H1 (cell line): ENCODE measurements around the gene GADL1. TPM values are rescaled to one million over a fixed set of nuclear protein-coding genes. Genes with fewer than 3 reads are reported as not detected.

Source experiments
- CTCF ChIA-PET: fragments of 300-600 bp; sonication (Branson Sonifier 250); formaldehyde crosslinking; loops from one replicate; lab custom pipeline; 2021; ENCODE audit not compliant: partially characterized antibody; lab: Charles Lee
- POLR2A ChIA-PET: fragments of 300-600 bp; sonication (Branson Sonifier 250); formaldehyde crosslinking; loops from one replicate; lab custom pipeline; 2021; ENCODE audit warnings: inconsistent platforms; ENCODE audit not compliant: partially characterized antibody; lab: Charles Lee
- DNase-seq, 2 experiments: peaks; one replicate each; pipeline versions ENCODE4 v3.0.0 to v3.0.0-alpha.2; 2010 to 2022; ENCODE audit warnings: low spot score in 2 of 2, low read depth in 1 of 2, mixed read lengths in 1 of 2
- FAIRE-seq: peaks from 2 replicates; lab custom pipeline; 2011; peaks lifted over from hg19 to GRCh38; lab: Jason Lieb, UNC
- H2AFZ ChIP-seq: 2 replicates; pipeline ENCODE4 v1.8.1; 2012; ENCODE audit warnings: low read length, inconsistent platforms
- H2AK5ac ChIP-seq: 2 replicates; pipeline ENCODE4 v1.6.1; 2013; ENCODE audit warnings: low read depth, low read length
- H2BK120ac ChIP-seq: replicated peaks from 2 replicates; pipeline ENCODE3; 2013; ENCODE audit warnings: low read depth, low read length, inconsistent platforms
- H2BK12ac ChIP-seq: 2 replicates; pipeline ENCODE4 v1.6.1; 2013; ENCODE audit warnings: low read depth, low read length
- H2BK15ac ChIP-seq: 2 replicates; pipeline ENCODE4 v1.6.1; 2013; ENCODE audit warnings: low read length
- H2BK20ac ChIP-seq: 2 replicates; pipeline ENCODE4 v1.6.1; 2013; ENCODE audit warnings: low read length
- H2BK5ac ChIP-seq: 2 replicates; pipeline ENCODE4 v1.6.1; 2013; ENCODE audit warnings: low read depth, low read length
- H3K14ac ChIP-seq: 2 replicates; pipeline ENCODE4 v1.6.1; 2013; ENCODE audit warnings: inconsistent platforms; ENCODE audit not compliant: insufficient read length
- H3K18ac ChIP-seq: 2 replicates; pipeline ENCODE4 v1.6.1; 2013; ENCODE audit warnings: low read length; ENCODE audit errors: extremely low read depth
- H3K23ac ChIP-seq: 2 replicates; pipeline ENCODE4 v1.6.1; 2013; ENCODE audit warnings: inconsistent platforms; ENCODE audit not compliant: insufficient read length
- H3K23me2 ChIP-seq: 2 replicates; pipeline ENCODE4 v1.6.1; 2013; ENCODE audit warnings: low read depth, low read length
- H3K27ac ChIP-seq: 2 replicates; pipeline ENCODE4 v1.6.1; 2011; ENCODE audit warnings: low read depth, low read length, inconsistent platforms
- H3K27me3 ChIP-seq, 4 experiments: replicated peaks in 1 of 4; 1 replicate in 1 of 4; 2 replicates in 3 of 4; pipeline versions ENCODE4 v1.6.1 to v1.8.1; 2011 to 2013; ENCODE audit warnings: low read length in 3 of 4, mild to moderate bottlenecking in 3 of 4, inconsistent platforms in 2 of 4, mixed read lengths in 2 of 4, moderate library complexity in 1 of 4; ENCODE audit not compliant: control insufficient read depth in 3 of 4, insufficient read depth in 3 of 4; ENCODE audit errors: extremely low read depth in 1 of 4
- H3K36me3 ChIP-seq, 4 experiments: 2 replicates each; pipeline versions ENCODE4 v1.6.1 to v1.8.1; 2011 to 2013; ENCODE audit warnings: mild to moderate bottlenecking in 4 of 4, low read length in 3 of 4, moderate library complexity in 2 of 4, control low read depth in 1 of 4, inconsistent platforms in 1 of 4; ENCODE audit not compliant: insufficient read depth in 4 of 4, control insufficient read depth in 2 of 4
- H3K4ac ChIP-seq: replicated peaks from 2 replicates; pipeline ENCODE3; 2013; ENCODE audit warnings: low read length, low read depth, mixed read lengths, inconsistent platforms; ENCODE audit not compliant: insufficient read length
- H3K4me1 ChIP-seq, 4 experiments: replicated peaks in 1 of 4; 1 replicate in 1 of 4; 2 replicates in 3 of 4; pipeline versions ENCODE4 v1.6.1 to v1.8.1; 2011 to 2013; ENCODE audit warnings: low read length in 3 of 4, inconsistent platforms in 2 of 4, mixed read lengths in 1 of 4; ENCODE audit not compliant: insufficient read depth in 4 of 4, control insufficient read depth in 3 of 4
- H3K4me2 ChIP-seq, 2 experiments: 2 replicates each; pipeline versions ENCODE4 v1.6.1 to v1.8.1; 2011 to 2013; ENCODE audit warnings: low read depth in 2 of 2, low read length in 2 of 2, control low read depth in 1 of 2, inconsistent platforms in 1 of 2, mild to moderate bottlenecking in 1 of 2; ENCODE audit not compliant: insufficient read depth in 1 of 2
- H3K4me3 ChIP-seq, 4 experiments: fragments of 200-600, 300-600 bp in 1 of 4; sonication (generic), shearing (Covaris generic), sonication (Bioruptor Twin) in 1 of 4; 2 replicates each; pipeline versions ENCODE4 v1.5.1 to v1.8.1; 2011 to 2016; ENCODE audit warnings: low read length in 4 of 4, low read depth in 3 of 4, control low read depth in 2 of 4, inconsistent platforms in 2 of 4, mild to moderate bottlenecking in 2 of 4, mixed read lengths in 1 of 4, moderate library complexity in 1 of 4; ENCODE audit not compliant: insufficient read depth in 2 of 4; ENCODE audit errors: extremely low read depth in 1 of 4
- H3K56ac ChIP-seq: replicated peaks from 2 replicates; pipeline ENCODE3; 2013; ENCODE audit warnings: low read depth, mild to moderate bottlenecking, mixed read lengths, low read length, inconsistent platforms; ENCODE audit not compliant: insufficient read length
- H3K79me1 ChIP-seq: 2 replicates; pipeline ENCODE4 v1.6.1; 2013; ENCODE audit warnings: low read depth, low read length, control low read depth
- H3K79me2 ChIP-seq, 2 experiments: 2 replicates each; pipeline versions ENCODE4 v1.6.1 to v1.8.1; 2012 to 2013; ENCODE audit warnings: low read length in 2 of 2, mild to moderate bottlenecking in 2 of 2, inconsistent platforms in 1 of 2; ENCODE audit not compliant: insufficient read depth in 2 of 2, control insufficient read depth in 1 of 2
- H3K9ac ChIP-seq, 4 experiments: replicated peaks in 1 of 4; 1 replicate in 1 of 4; 2 replicates in 3 of 4; pipeline versions ENCODE4 v1.6.1 to v1.8.1; 2011 to 2013; ENCODE audit warnings: low read depth in 3 of 4, low read length in 3 of 4, control low read depth in 2 of 4, mild to moderate bottlenecking in 2 of 4, moderate library complexity in 2 of 4, inconsistent platforms in 1 of 4; ENCODE audit errors: extremely low read depth in 1 of 4
- H3K9me3 ChIP-seq, 2 experiments: 2 replicates each; pipeline versions ENCODE4 v1.6.1 to v1.8.1; 2012 to 2013; ENCODE audit warnings: mild to moderate bottlenecking in 2 of 2, moderate library complexity in 2 of 2, control low read depth in 1 of 2, inconsistent platforms in 1 of 2, low read depth in 1 of 2, low read length in 1 of 2, mixed read lengths in 1 of 2; ENCODE audit not compliant: insufficient read depth in 2 of 2
- H4K20me1 ChIP-seq, 2 experiments: replicated peaks in 1 of 2; 2 replicates each; pipeline versions ENCODE3 to v1.8.1; 2011 to 2013; ENCODE audit warnings: inconsistent platforms in 2 of 2, low read length in 2 of 2, mild to moderate bottlenecking in 1 of 2; ENCODE audit not compliant: insufficient read depth in 2 of 2, control insufficient read depth in 1 of 2
- H4K5ac ChIP-seq: 2 replicates; pipeline ENCODE4 v1.6.1; 2013; ENCODE audit warnings: low read length, low read depth, mixed read lengths, inconsistent platforms; ENCODE audit not compliant: insufficient read length
- H4K8ac ChIP-seq: 2 replicates; pipeline ENCODE4 v1.8.0; 2013; ENCODE audit warnings: mild to moderate bottlenecking, moderate library complexity, low read length, inconsistent platforms; ENCODE audit not compliant: insufficient read depth; ENCODE audit errors: extremely low read depth
- H4K91ac ChIP-seq: replicated peaks from 2 replicates; pipeline ENCODE3; 2013; ENCODE audit warnings: low read length, mixed read lengths, inconsistent platforms; ENCODE audit not compliant: insufficient read length
- ATF3 ChIP-seq: IDR thresholded peaks from 2 replicates; pipeline ENCODE4 v1.6.1; 2011; ENCODE audit warnings: low read depth, mild to moderate bottlenecking, low read length; ENCODE audit not compliant: insufficient read depth
- BACH1 ChIP-seq: IDR thresholded peaks from 2 replicates; pipeline ENCODE4 v1.6.1; 2012; ENCODE audit warnings: low read length, improper control_type of control experiment
- KDM1A ChIP-seq: fragments of 200-600, 300-600 bp; sonication (generic); IDR thresholded peaks from 2 replicates; pipeline ENCODE4 v1.7.1; 2016; ENCODE audit warnings: mild to moderate bottlenecking, low read length, borderline replicate concordance
- POLR2AphosphoS5 ChIP-seq: IDR thresholded peaks from 2 replicates; pipeline ENCODE4 v1.6.1; 2011; ENCODE audit warnings: low read depth, low read length
- SIX5 ChIP-seq: IDR thresholded peaks from 2 replicates; pipeline ENCODE4 v1.6.1; 2011; ENCODE audit warnings: mild to moderate bottlenecking, low read depth, low read length
- TCF12 ChIP-seq: IDR thresholded peaks from 2 replicates; pipeline ENCODE4 v1.6.1; 2011; ENCODE audit warnings: low read depth, mild to moderate bottlenecking, low read length
- WGBS, 2 experiments: shearing (Covaris generic) in 1 of 2; methylation state at CpG; one replicate each; pipeline versions ENCODE4 v1.1.6 to v1.1.7; 2013 to 2015; ENCODE audit warnings: low lambda C conversion rate in 2 of 2, mixed read lengths in 2 of 2, inconsistent platforms in 1 of 2, low coverage in 1 of 2, missing lambda C conversion rate in 1 of 2; ENCODE audit not compliant: insufficient replicate concordance in 2 of 2, insufficient coverage in 1 of 2, insufficient read length in 1 of 2; ENCODE audit errors: extremely low coverage in 1 of 2, missing lambda C conversion rate in 1 of 2; 5-methylcytosine and 5-hydroxymethylcytosine counted together
- polyA plus RNA-seq, 7 experiments: library from polyadenylated mRNA; depleted of rRNA in 3 of 7; stranded (reverse) in 5 of 7; unstranded in 2 of 7; fragments of >200 nt in 5 of 7; fragments of 200-250 nt in 2 of 7; gene quantifications; 1 replicate in 5 of 7; 2 replicates in 1 of 7; 4 replicates in 1 of 7; pipeline versions ENCODE4 v1.2.1 to v1.2.3, GENCODE V29; 2011 to 2013; ENCODE audit warnings: missing spikeins in 2 of 7, mixed read lengths in 2 of 7
- total RNA-seq: library from RNA; stranded (reverse); fragmentation: NEBNext Ultra II Directional; extraction: Animal tissue kit (Norgen Biotek cat#: 25700); gene quantifications from 2 replicates; pipeline ENCODE4 v1.2.1, GENCODE V29; 2021

Gene GADL1
- total and polyA plus RNA-seq, 2 of the 8 experiments (the other 6 are each of a cell fraction or from before 2014, with no cell fraction given) = 0.03 to 0.30 TPM

- no peak overlapping the region for H2BK120ac ChIP-seq
- H2BK20ac ChIP-seq = no peak overlapping the region
- H3K27me3 ChIP-seq = no peaks in the 10 kb centered on the region
- no peaks in the 10 kb centered on the region for H3K4me1 ChIP-seq
- no peak overlapping the region for H2BK12ac ChIP-seq
- no peak overlapping the region for H3K9ac ChIP-seq
- no peak overlapping the region for H3K4ac ChIP-seq
- no peak overlapping the region for H2AFZ ChIP-seq
- ChIA-PET POLR2A (no interaction called here), CTCF (no interaction called here)
- H3K27ac ChIP-seq = no peak overlapping the region
- no peak overlapping the region for H4K91ac ChIP-seq
- 93% methylated on average over 7 of the region's 7 CpGs; no CpG with 5 or more reads in 1 of the 2 experiments for WGBS, 2 experiments
- H3K23me2 ChIP-seq = no peaks in the 10 kb centered on the region
- H4K20me1 ChIP-seq = no peaks in the 10 kb centered on the region
- H2BK5ac ChIP-seq = no peak overlapping the region
- DNase-seq (no peak), FAIRE-seq (no peak)
- no peak overlapping the region for H3K4me3 ChIP-seq
- no peak overlapping the region for H3K18ac ChIP-seq
- H2AK5ac ChIP-seq = no peak overlapping the region
- H3K23ac ChIP-seq = no peak overlapping the region
- no peak overlapping the region for H4K8ac ChIP-seq
- no peak overlapping the region for H3K56ac ChIP-seq
- H3K14ac ChIP-seq = no peak overlapping the region
- no peak overlapping the region for H3K4me2 ChIP-seq
- no peaks in the 10 kb centered on the region for H3K79me2 ChIP-seq
- no peak overlapping the region for H4K5ac ChIP-seq
- no peak overlapping the region for H2BK15ac ChIP-seq
- no peaks in the 10 kb centered on the region for H3K79me1 ChIP-seq
- H3K9me3 ChIP-seq = 0 out of 4 replicates have a peak, but pooled peaks cover 0 to 5% of the 10 kb centered on the region in 2 experiments
- H3K36me3 ChIP-seq = no peaks in the 10 kb centered on the region
- TF ChIP-seq KDM1A (no peak), SIX5 (no peak), TCF12 (no peak), BACH1 (no peak), ATF3 (no peak), POLR2AphosphoS5 (no peak)
Observed at GRCh38 chr3:30924763-30925162, 30.3 kb upstream of the GADL1 start.
